IMR-90 (cell line): ENCODE measurements around the gene NTM. TPM values are rescaled to one million over a fixed set of nuclear protein-coding genes. Genes with fewer than 3 reads are reported as not detected.

ENCODE experiments used
- ATAC-seq: fragments of 200-7000 bp; cut with Tn5 transposase; 2 replicates; pipeline ENCODE4 v1.9.1; 2020; ENCODE audit warnings: low read depth, mild to moderate bottlenecking, moderate library complexity
- BruUV-seq: library from RNA; stranded (reverse); fragments of 400-500 nt; replicated peaks from 2 replicates; lab custom pipeline; 2021; lab: Mats Ljungman, UMichigan
- CTCF ChIA-PET: fragments of 300-600 bp; formaldehyde crosslinking; extraction: SDS; loops from one replicate; lab custom pipeline; 2021; ENCODE audit warnings: antibody characterized with exemption; lab: Yijun Ruan, JAX
- POLR2A ChIA-PET: fragments of 300-600 bp; sonication (Branson Sonifier 250); formaldehyde crosslinking; loops from one replicate; lab custom pipeline; 2022; ENCODE audit warnings: antibody characterized with exemption; ENCODE audit not compliant: unreplicated experiment; lab: Charles Lee
- DNase-seq: peaks from one replicate; pipeline ENCODE4 v3.0.0; 2013
- H2AFZ ChIP-seq: replicated peaks from 2 replicates; pipeline ENCODE3; 2013; ENCODE audit warnings: low read length, mild to moderate bottlenecking; ENCODE audit not compliant: poor library complexity
- H2AK5ac ChIP-seq: 2 replicates; pipeline ENCODE4 v1.6.1; 2013; ENCODE audit warnings: low read depth, low read length, inconsistent platforms
- H2AK9ac ChIP-seq: replicated peaks from 2 replicates; pipeline ENCODE3; 2013; ENCODE audit warnings: mild to moderate bottlenecking, low read depth, low read length, moderate library complexity; ENCODE audit not compliant: poor library complexity
- H2BK120ac ChIP-seq: 2 replicates; pipeline ENCODE4 v1.6.1; 2013; ENCODE audit warnings: low read depth, low read length, inconsistent platforms
- H2BK15ac ChIP-seq: 3 replicates; pipeline ENCODE4 v1.6.1; 2013; ENCODE audit warnings: low read depth, low read length, inconsistent platforms
- H2BK20ac ChIP-seq: 2 replicates; pipeline ENCODE4 v1.6.1; 2013; ENCODE audit warnings: low read depth, mild to moderate bottlenecking, inconsistent platforms, low read length, moderate library complexity
- H2BK5ac ChIP-seq: 2 replicates; pipeline ENCODE4 v1.6.1; 2013; ENCODE audit warnings: mild to moderate bottlenecking, low read depth, low read length, inconsistent platforms; ENCODE audit not compliant: poor library complexity, severe bottlenecking
- H3K14ac ChIP-seq: replicated peaks from 2 replicates; pipeline ENCODE4 v1.6.1; 2013; ENCODE audit warnings: low read depth, low read length, inconsistent platforms
- H3K18ac ChIP-seq: 2 replicates; pipeline ENCODE4 v1.6.1; 2013; ENCODE audit warnings: low read depth, low read length, control low read depth
- H3K23ac ChIP-seq: 2 replicates; pipeline ENCODE4 v1.6.1; 2013; ENCODE audit warnings: low read depth, low read length, inconsistent platforms
- H3K27ac ChIP-seq: 2 replicates; pipeline ENCODE4 v1.5.1; 2013; ENCODE audit warnings: mild to moderate bottlenecking, control low read depth, low read length; ENCODE audit not compliant: insufficient read depth
- H3K27me3 ChIP-seq: 2 replicates; pipeline ENCODE4 v1.6.1; 2013; ENCODE audit warnings: low read length; ENCODE audit not compliant: control insufficient read depth, insufficient read depth
- H3K36me3 ChIP-seq: 2 replicates; pipeline ENCODE4 v1.6.1; 2013; ENCODE audit warnings: low read length, mixed read lengths; ENCODE audit not compliant: control insufficient read depth, insufficient read depth
- H3K4ac ChIP-seq: 2 replicates; pipeline ENCODE4 v1.6.1; 2013; ENCODE audit warnings: low read depth, low read length, inconsistent platforms
- H3K4me1 ChIP-seq: 2 replicates; pipeline ENCODE4 v1.6.1; 2013; ENCODE audit warnings: low read length, mixed read lengths; ENCODE audit not compliant: control insufficient read depth, insufficient read depth
- H3K4me2 ChIP-seq: 2 replicates; pipeline ENCODE4 v1.6.1; 2013; ENCODE audit warnings: low read depth, mild to moderate bottlenecking, control low read depth, low read length, moderate library complexity
- H3K4me3 ChIP-seq: 2 replicates; pipeline ENCODE4 v1.5.1; 2013; ENCODE audit warnings: low read depth, mild to moderate bottlenecking, control low read depth, low read length, moderate library complexity; ENCODE audit not compliant: insufficient read depth
- H3K56ac ChIP-seq: 2 replicates; pipeline ENCODE4 v1.6.1; 2013; ENCODE audit warnings: low read length, inconsistent platforms; ENCODE audit not compliant: insufficient read depth; ENCODE audit errors: extremely low read depth
- H3K79me1 ChIP-seq, 2 experiments: 2 replicates each; pipeline ENCODE4 v1.6.1; 2013; ENCODE audit warnings: low read length in 2 of 2, inconsistent platforms in 1 of 2, low read depth in 1 of 2
- H3K9ac ChIP-seq: 2 replicates; pipeline ENCODE4 v1.6.1; 2013; ENCODE audit warnings: low read depth, low read length, control low read depth
- H3K9me1 ChIP-seq: 2 replicates; pipeline ENCODE4 v1.6.1; 2013; ENCODE audit warnings: low read length, inconsistent platforms; ENCODE audit not compliant: insufficient read depth
- H3K9me3 ChIP-seq: 2 replicates; pipeline ENCODE4 v1.6.1; 2013; ENCODE audit warnings: low read length; ENCODE audit not compliant: control insufficient read depth, insufficient read depth
- H4K20me1 ChIP-seq: 2 replicates; pipeline ENCODE4 v1.6.1; 2013; ENCODE audit warnings: low read length, inconsistent platforms; ENCODE audit not compliant: insufficient read depth
- H4K5ac ChIP-seq: 2 replicates; pipeline ENCODE4 v1.6.1; 2013; ENCODE audit warnings: mild to moderate bottlenecking, low read depth, low read length, control low read depth
- H4K8ac ChIP-seq, 2 experiments: 2 replicates each; pipeline ENCODE4 v1.6.1; 2013; ENCODE audit warnings: low read depth in 2 of 2, low read length in 2 of 2, control low read depth in 1 of 2, inconsistent platforms in 1 of 2
- H4K91ac ChIP-seq: 2 replicates; pipeline ENCODE4 v1.6.1; 2013; ENCODE audit warnings: low read depth, low read length, inconsistent platforms; ENCODE audit not compliant: insufficient read depth
- BHLHE40 ChIP-seq: fragments of 150-350 bp; IDR thresholded peaks from 2 replicates; pipeline ENCODE4 v1.6.1; 2016; ENCODE audit warnings: mild to moderate bottlenecking, low read depth, low read length
- CEBPB ChIP-seq: IDR thresholded peaks from 2 replicates; pipeline ENCODE4 v1.6.1; 2012; ENCODE audit warnings: low read depth, low read length, improper control_type of control experiment
- CHD1 ChIP-seq: IDR thresholded peaks from 2 replicates; pipeline ENCODE4 v1.6.1; 2012; ENCODE audit warnings: low read depth, low read length, improper control_type of control experiment
- FOS ChIP-seq: fragments of 150-350 bp; IDR thresholded peaks from 2 replicates; pipeline ENCODE4 v1.6.1; 2016; ENCODE audit warnings: low read depth, low read length
- MAFK ChIP-seq: IDR thresholded peaks from 2 replicates; pipeline ENCODE4 v1.6.1; 2012; ENCODE audit warnings: low read depth, low read length, improper control_type of control experiment
- MAZ ChIP-seq: IDR thresholded peaks from 2 replicates; pipeline ENCODE4 v1.6.1; 2012; ENCODE audit warnings: low read depth, mild to moderate bottlenecking, low read length, improper control_type of control experiment, moderate library complexity, borderline replicate concordance
- MXI1 ChIP-seq: IDR thresholded peaks from 2 replicates; pipeline ENCODE4 v1.6.1; 2012; ENCODE audit warnings: low read depth, mild to moderate bottlenecking, low read length, moderate library complexity, borderline replicate concordance
- POLR2A ChIP-seq: IDR thresholded peaks from 2 replicates; pipeline ENCODE4 v1.6.1; 2012; ENCODE audit warnings: mild to moderate bottlenecking, low read depth, low read length
- RAD21 ChIP-seq: IDR thresholded peaks from 2 replicates; pipeline ENCODE4 v1.6.1; 2012; ENCODE audit warnings: low read length, improper control_type of control experiment
- RCOR1 ChIP-seq: IDR thresholded peaks from 2 replicates; pipeline ENCODE4 v1.6.1; 2012; ENCODE audit warnings: mild to moderate bottlenecking, low read length, improper control_type of control experiment; ENCODE audit not compliant: insufficient replicate concordance
- RFX5 ChIP-seq: IDR thresholded peaks from 2 replicates; pipeline ENCODE4 v1.8.0; 2012; ENCODE audit warnings: low read depth, mild to moderate bottlenecking, low read length, moderate library complexity
- WGBS, 2 experiments: methylation state at CpG; one replicate each; pipeline versions ENCODE4 v1.1.5 to v1.1.7; 2013; ENCODE audit warnings: missing lambda C conversion rate in 2 of 2; ENCODE audit not compliant: insufficient read length in 1 of 2; ENCODE audit errors: extremely low coverage in 2 of 2; 5-methylcytosine and 5-hydroxymethylcytosine counted together
- dilution Hi-C: fragments of 300-500 bp; cut with HindIII; formaldehyde crosslinking; loops from one replicate; pipeline ENCODE4 v1.14.3; 2018; ENCODE audit warnings: low sequenced_read_pairs; ENCODE audit not compliant: unreplicated experiment
- in situ Hi-C: fragments of 300-500 bp; cut with MboI; formaldehyde crosslinking; loops from 3 replicates; pipeline ENCODE4 v1.14.3; 2019; ENCODE audit warnings: low sequenced_read_pairs, inconsistent platforms, mixed read lengths
- intact Hi-C: fragments of 100-400 bp; cut with micrococcal nuclease; formaldehyde crosslinking; loops from 2 replicates; pipeline ENCODE4 v1.10.0; 2022
- polyA plus RNA-seq, 3 experiments: library from polyadenylated mRNA; depleted of rRNA; stranded (reverse); fragments of >200 nt; gene quantifications; 2 replicates each; pipeline ENCODE4 v1.2.3, GENCODE V29; 2012; ENCODE audit warnings: low replicate concordance in 1 of 3
- total RNA-seq: library from RNA; depleted of rRNA; stranded (reverse); fragments of >200 nt; gene quantifications from 2 replicates; pipeline ENCODE4 v1.2.3, GENCODE V29; 2012
- TF ChIP-seq, protein P1 (sequence below): conservative IDR thresholded peaks from 2 replicates; pipeline ENCODE4 v1.5.1; 2012; ENCODE audit warnings: mild to moderate bottlenecking, low read depth, low read length, improper control_type of control experiment
- TF ChIP-seq, protein P2 (sequence below): fragments of 150-350 bp; IDR thresholded peaks from 2 replicates; pipeline ENCODE4 v1.6.1; 2017; ENCODE audit warnings: mild to moderate bottlenecking, antibody characterized with exemption, low read length, low read depth

The NTM gene
- total and polyA plus RNA-seq, 2 of the 4 experiments (the other 2 are of a cell fraction): 19.5 to 25.5 TPM

DNA sequence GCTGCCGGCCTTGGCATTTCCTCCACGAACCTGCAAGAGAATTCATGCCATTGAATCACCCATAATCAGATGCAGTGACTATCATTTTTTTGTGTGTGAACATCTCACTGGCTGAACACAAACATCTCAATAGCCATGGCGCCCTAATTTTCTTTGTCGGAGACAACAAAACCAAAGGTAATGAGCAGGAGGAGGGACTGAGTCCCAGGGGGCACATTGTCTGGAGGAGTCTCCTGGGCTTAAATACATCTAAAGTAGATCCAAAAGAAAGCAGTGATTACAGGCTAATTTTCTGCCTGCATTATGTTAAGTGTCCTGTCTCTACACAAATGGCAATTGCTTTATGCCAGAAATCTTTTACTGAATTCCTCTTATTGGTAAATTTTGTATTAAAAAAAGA, 113.5 kb downstream of the NTM start:
- H4K20me1 ChIP-seq: no peaks in the 10 kb centered on the region
- H3K9me1 ChIP-seq: no peaks in the 10 kb centered on the region
- H4K8ac ChIP-seq: no peak overlapping the region
- ChIA-PET POLR2A (no interaction called here), CTCF (no interaction called here)
- no peaks in the 10 kb centered on the region for H3K79me1 ChIP-seq
- H4K5ac ChIP-seq: no peak overlapping the region
- H3K18ac ChIP-seq: no peak overlapping the region
- no peaks in the 10 kb centered on the region for H3K9me3 ChIP-seq
- no peak overlapping the region for H3K23ac ChIP-seq
- dilution Hi-C loops (no loop called here), in situ Hi-C loops (no loop called here), intact Hi-C loops (no loop called here)
- no peak overlapping the region for H2BK120ac ChIP-seq
- H3K36me3 ChIP-seq: no peaks in the 10 kb centered on the region
- H3K4ac ChIP-seq: no peak overlapping the region
- no peak overlapping the region for H2AK5ac ChIP-seq
- no peak overlapping the region for H3K4me3 ChIP-seq
- no peak overlapping the region for H2AK9ac ChIP-seq
- no peak overlapping the region for H2AFZ ChIP-seq
- BruUV-seq: no TSS peak
- no peak overlapping the region for H4K91ac ChIP-seq
- H3K4me2 ChIP-seq: no peak overlapping the region
- H3K27ac ChIP-seq: no peak overlapping the region
- DNase-seq (no peak), ATAC-seq (no peak)
- no peaks in the 10 kb centered on the region for H3K4me1 ChIP-seq
- H3K56ac ChIP-seq: no peak overlapping the region
- no peak overlapping the region for H2BK20ac ChIP-seq
- no peaks in the 10 kb centered on the region; the same call in 1 of the 2 replicates for H3K27me3 ChIP-seq
- no CpG with 5 or more reads among the region's 4 CpGs for WGBS, 2 experiments
- no peak for TF ChIP-seq MAFK
- no peak for TF ChIP-seq RCOR1
- no peak for TF ChIP-seq POLR2A
- no peak for TF ChIP-seq FOS
- no peak for TF ChIP-seq MXI1
- TF ChIP-seq, protein P1, sequence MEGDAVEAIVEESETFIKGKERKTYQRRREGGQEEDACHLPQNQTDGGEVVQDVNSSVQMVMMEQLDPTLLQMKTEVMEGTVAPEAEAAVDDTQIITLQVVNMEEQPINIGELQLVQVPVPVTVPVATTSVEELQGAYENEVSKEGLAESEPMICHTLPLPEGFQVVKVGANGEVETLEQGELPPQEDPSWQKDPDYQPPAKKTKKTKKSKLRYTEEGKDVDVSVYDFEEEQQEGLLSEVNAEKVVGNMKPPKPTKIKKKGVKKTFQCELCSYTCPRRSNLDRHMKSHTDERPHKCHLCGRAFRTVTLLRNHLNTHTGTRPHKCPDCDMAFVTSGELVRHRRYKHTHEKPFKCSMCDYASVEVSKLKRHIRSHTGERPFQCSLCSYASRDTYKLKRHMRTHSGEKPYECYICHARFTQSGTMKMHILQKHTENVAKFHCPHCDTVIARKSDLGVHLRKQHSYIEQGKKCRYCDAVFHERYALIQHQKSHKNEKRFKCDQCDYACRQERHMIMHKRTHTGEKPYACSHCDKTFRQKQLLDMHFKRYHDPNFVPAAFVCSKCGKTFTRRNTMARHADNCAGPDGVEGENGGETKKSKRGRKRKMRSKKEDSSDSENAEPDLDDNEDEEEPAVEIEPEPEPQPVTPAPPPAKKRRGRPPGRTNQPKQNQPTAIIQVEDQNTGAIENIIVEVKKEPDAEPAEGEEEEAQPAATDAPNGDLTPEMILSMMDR: no peak
- TF ChIP-seq, protein P2, sequence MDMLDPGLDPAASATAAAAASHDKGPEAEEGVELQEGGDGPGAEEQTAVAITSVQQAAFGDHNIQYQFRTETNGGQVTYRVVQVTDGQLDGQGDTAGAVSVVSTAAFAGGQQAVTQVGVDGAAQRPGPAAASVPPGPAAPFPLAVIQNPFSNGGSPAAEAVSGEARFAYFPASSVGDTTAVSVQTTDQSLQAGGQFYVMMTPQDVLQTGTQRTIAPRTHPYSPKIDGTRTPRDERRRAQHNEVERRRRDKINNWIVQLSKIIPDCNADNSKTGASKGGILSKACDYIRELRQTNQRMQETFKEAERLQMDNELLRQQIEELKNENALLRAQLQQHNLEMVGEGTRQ: no peak
- TF ChIP-seq RAD21: no peak
- TF ChIP-seq CEBPB: no peak
- TF ChIP-seq RFX5: no peak
- TF ChIP-seq CHD1: no peak
- TF ChIP-seq MAZ: no peak
- TF ChIP-seq BHLHE40: no peak
- no peak overlapping the region for H3K9ac ChIP-seq
- H2BK15ac ChIP-seq: no peak overlapping the region
- H3K14ac ChIP-seq: no peak overlapping the region
- H2BK5ac ChIP-seq: no peak overlapping the region
